HCT116 (cell line): Measurements from ENCODE around the gene SGIP1. TPM values are rescaled to one million over a fixed set of nuclear protein-coding genes. Genes with fewer than 3 reads are reported as not detected.

ENCODE experiments used
- ATAC-seq: fragments of 200-7000 bp; cut with Tn5 transposase; 2 replicates; pipeline ENCODE4 v1.9.1; 2020; ENCODE audit warnings: mild to moderate bottlenecking, moderate library complexity
- BruUV-seq: library from RNA; stranded (reverse); fragments of 400-500 nt; replicated peaks from 2 replicates; lab custom pipeline; 2021; lab: Mats Ljungman, UMichigan
- CTCF ChIA-PET: fragments of 300-600 bp; sonication (Branson Sonifier 250); formaldehyde crosslinking; loops from one replicate; lab custom pipeline; 2021; ENCODE audit warnings: antibody characterized with exemption; lab: Charles Lee
- POLR2A ChIA-PET: fragments of 300-600, 350-600 bp; sonication (Branson Sonifier 250); formaldehyde crosslinking; loops from one replicate; lab custom pipeline; 2021; ENCODE audit warnings: antibody characterized with exemption; lab: Charles Lee
- RAD21 ChIA-PET, 2 experiments: fragments of 300-600 bp; sonication (Branson Sonifier 250); formaldehyde crosslinking; loops; one replicate each; lab custom pipeline; 2023; ENCODE audit warnings: low total read pairs in 2 of 2; ENCODE audit not compliant: uncharacterized antibody in 2 of 2, unreplicated experiment in 2 of 2, low non-redundant PET in 1 of 2; lab: Charles Lee
- DNase-seq: peaks from one replicate; pipeline ENCODE4 v3.0.0-alpha.2; 2010; ENCODE audit warnings: low read depth, low spot score
- H2AFZ ChIP-seq: fragments of 200-600 bp; shearing (Covaris generic), sonication (generic); 2 replicates; pipeline ENCODE4 v1.6.1; 2017; ENCODE audit warnings: low read depth, mixed run types, mixed read lengths, antibody characterized with exemption, low read length; ENCODE audit not compliant: poor library complexity, severe bottlenecking
- H3K27ac ChIP-seq: 2 replicates; pipeline ENCODE4 v1.5.1; 2012; ENCODE audit warnings: low read depth, low read length
- H3K27me3 ChIP-seq: fragments of 200-600 bp; sonication (generic); 2 replicates; pipeline ENCODE4 v1.6.1; 2016; ENCODE audit warnings: mixed run types, low read length, mixed read lengths; ENCODE audit not compliant: insufficient read depth
- H3K36me3 ChIP-seq, 2 experiments: fragments of 200-500 bp in 1 of 2; fragments of 200-600 bp in 1 of 2; sonication (Bioruptor generic) in 1 of 2; sonication (generic) in 1 of 2; 2 replicates each; pipeline versions ENCODE4 v1.5.1 to v1.6.1; 2014 to 2016; ENCODE audit warnings: low read length in 2 of 2, inconsistent platforms in 1 of 2, mixed read lengths in 1 of 2, mixed run types in 1 of 2; ENCODE audit not compliant: insufficient read depth in 2 of 2, control insufficient read depth in 1 of 2
- H3K4me1 ChIP-seq, 2 experiments: fragments of 200-600 bp in 1 of 2; sonication (generic) in 1 of 2; 2 replicates each; pipeline versions ENCODE4 v1.5.1 to v1.6.1; 2012 to 2017; ENCODE audit warnings: low read length in 2 of 2, inconsistent platforms in 1 of 2, mild to moderate bottlenecking in 1 of 2, mixed read lengths in 1 of 2, mixed run types in 1 of 2, moderate library complexity in 1 of 2; ENCODE audit not compliant: insufficient read depth in 2 of 2, control insufficient read depth in 1 of 2
- H3K4me2 ChIP-seq: fragments of 200-600 bp; sonication (generic); 2 replicates; pipeline ENCODE4 v1.6.1; 2017; ENCODE audit warnings: mixed run types, low read length, mixed read lengths
- H3K4me3 ChIP-seq, 2 experiments: fragments of 200-600 bp in 1 of 2; sonication (generic) in 1 of 2; replicated peaks in 1 of 2; 2 replicates each; pipeline ENCODE4 v1.5.1; 2011 to 2016; ENCODE audit warnings: low read length in 2 of 2, control low read depth in 1 of 2, low read depth in 1 of 2, mild to moderate bottlenecking in 1 of 2, mixed read lengths in 1 of 2, mixed run types in 1 of 2
- H3K79me2 ChIP-seq: fragments of 200-600 bp; sonication (generic); 2 replicates; pipeline ENCODE4 v1.6.1; 2017; ENCODE audit warnings: mild to moderate bottlenecking, mixed run types, low read length, moderate library complexity, mixed read lengths; ENCODE audit not compliant: insufficient read depth
- H3K9ac ChIP-seq: fragments of 200-600 bp; sonication (generic); 2 replicates; pipeline ENCODE4 v1.6.1; 2016; ENCODE audit warnings: low read length, mixed read lengths
- H3K9me2 ChIP-seq: fragments of 200-600 bp; sonication (generic), shearing (Covaris generic); 2 replicates; pipeline ENCODE4 v1.6.1; 2017; ENCODE audit warnings: mixed run types, mild to moderate bottlenecking, moderate library complexity; ENCODE audit not compliant: insufficient read depth
- H3K9me3 ChIP-seq, 2 experiments: fragments of 200-500 bp in 1 of 2; fragments of 200-600 bp in 1 of 2; sonication (Bioruptor generic) in 1 of 2; sonication (generic) in 1 of 2; 2 replicates each; pipeline ENCODE4 v1.6.1; 2014 to 2017; ENCODE audit warnings: low read length in 2 of 2, mixed read lengths in 2 of 2, inconsistent platforms in 1 of 2, low read depth in 1 of 2, mild to moderate bottlenecking in 1 of 2, mixed run types in 1 of 2, moderate library complexity in 1 of 2; ENCODE audit not compliant: control insufficient read depth in 1 of 2, insufficient read depth in 1 of 2
- H4K20me1 ChIP-seq: fragments of 200-600 bp; sonication (generic), shearing (Covaris generic); 2 replicates; pipeline ENCODE4 v1.6.1; 2017; ENCODE audit warnings: mixed run types, mild to moderate bottlenecking, moderate library complexity; ENCODE audit not compliant: insufficient read depth
- CBX3 ChIP-seq: IDR thresholded peaks from 2 replicates; pipeline ENCODE4 v1.6.1; 2012; ENCODE audit warnings: low read depth
- CEBPB ChIP-seq: IDR thresholded peaks from 2 replicates; pipeline ENCODE4 v1.6.1; 2012; ENCODE audit warnings: low read depth
- ELF1 ChIP-seq: IDR thresholded peaks from 2 replicates; pipeline ENCODE4 v1.6.1; 2012; ENCODE audit warnings: low read depth, borderline replicate concordance
- EZH2 ChIP-seq: fragments of 200-600 bp; sonication (generic); IDR thresholded peaks from 2 replicates; pipeline ENCODE4 v1.6.1; 2017; ENCODE audit warnings: antibody characterized with exemption, mixed run types
- EZH2phosphoT487 ChIP-seq: fragments of 200-600 bp; IDR thresholded peaks from 2 replicates; pipeline ENCODE4 v1.6.1; 2018; ENCODE audit warnings: antibody characterized with exemption, borderline replicate concordance
- FOSL1 ChIP-seq: IDR thresholded peaks from 2 replicates; pipeline ENCODE4 v1.6.1; 2012; ENCODE audit warnings: low read depth
- JUND ChIP-seq: IDR thresholded peaks from 2 replicates; pipeline ENCODE4 v1.6.1; 2012
- POLR2A ChIP-seq: IDR thresholded peaks from 2 replicates; pipeline ENCODE4 v1.7.0; 2011; ENCODE audit warnings: borderline replicate concordance; ENCODE audit not compliant: insufficient read depth, insufficient read length; ENCODE audit errors: extremely low read depth
- POLR2AphosphoS5 ChIP-seq: IDR thresholded peaks from 2 replicates; pipeline ENCODE4 v1.6.1; 2011; ENCODE audit warnings: mild to moderate bottlenecking, low read depth, low read length, moderate library complexity
- SIN3A ChIP-seq: IDR thresholded peaks from 2 replicates; pipeline ENCODE4 v1.6.1; 2012; ENCODE audit warnings: low read depth
- SP1 ChIP-seq: IDR thresholded peaks from 2 replicates; pipeline ENCODE4 v1.6.1; 2012; ENCODE audit warnings: low read depth
- SRF ChIP-seq: IDR thresholded peaks from 2 replicates; pipeline ENCODE4 v1.6.1; 2012; ENCODE audit warnings: low read depth
- YY1 ChIP-seq: IDR thresholded peaks from 2 replicates; pipeline ENCODE4 v1.6.1; 2011; ENCODE audit warnings: low read length, low read depth, moderate library complexity, mild to moderate bottlenecking; ENCODE audit not compliant: insufficient replicate concordance; ENCODE audit errors: extremely low read depth
- ZFX ChIP-seq: fragments of 450-650 bp; IDR thresholded peaks from 2 replicates; pipeline ENCODE4 v1.6.1; 2017
- ZNF274 ChIP-seq: fragments of 200-500 bp; sonication (Bioruptor generic); IDR thresholded peaks from 2 replicates; pipeline ENCODE4 v1.6.1; 2014; ENCODE audit warnings: mild to moderate bottlenecking, low read depth, low read length, inconsistent platforms
- intact Hi-C: fragments of 100-400 bp; cut with micrococcal nuclease; formaldehyde crosslinking; loops from 2 replicates; pipeline ENCODE4 v1.10.0; 2022
- total RNA-seq: library from RNA; stranded (reverse); gene quantifications from one replicate; pipeline ENCODE4 v1.2.1, GENCODE V29; 2021; ENCODE audit not compliant: unreplicated experiment
- TF ChIP-seq, protein P1 (sequence below): IDR thresholded peaks from 2 replicates; pipeline ENCODE4 v1.6.1; 2012
- TF ChIP-seq, protein P2 (sequence below): IDR thresholded peaks from 2 replicates; pipeline ENCODE4 v1.6.1; 2011; ENCODE audit warnings: mild to moderate bottlenecking, low read length, moderate library complexity; ENCODE audit not compliant: insufficient replicate concordance; ENCODE audit errors: extremely low read depth
- TF ChIP-seq, protein P3 (sequence below): IDR thresholded peaks from 2 replicates; pipeline ENCODE4 v1.6.1; 2012
- TF ChIP-seq, protein P4 (sequence below): IDR thresholded peaks from 2 replicates; pipeline ENCODE4 v1.6.1; 2012; ENCODE audit warnings: low read depth

Gene SGIP1
- total RNA-seq, 1 experiment from 2014 or later, result 0.15 TPM

DNA sequence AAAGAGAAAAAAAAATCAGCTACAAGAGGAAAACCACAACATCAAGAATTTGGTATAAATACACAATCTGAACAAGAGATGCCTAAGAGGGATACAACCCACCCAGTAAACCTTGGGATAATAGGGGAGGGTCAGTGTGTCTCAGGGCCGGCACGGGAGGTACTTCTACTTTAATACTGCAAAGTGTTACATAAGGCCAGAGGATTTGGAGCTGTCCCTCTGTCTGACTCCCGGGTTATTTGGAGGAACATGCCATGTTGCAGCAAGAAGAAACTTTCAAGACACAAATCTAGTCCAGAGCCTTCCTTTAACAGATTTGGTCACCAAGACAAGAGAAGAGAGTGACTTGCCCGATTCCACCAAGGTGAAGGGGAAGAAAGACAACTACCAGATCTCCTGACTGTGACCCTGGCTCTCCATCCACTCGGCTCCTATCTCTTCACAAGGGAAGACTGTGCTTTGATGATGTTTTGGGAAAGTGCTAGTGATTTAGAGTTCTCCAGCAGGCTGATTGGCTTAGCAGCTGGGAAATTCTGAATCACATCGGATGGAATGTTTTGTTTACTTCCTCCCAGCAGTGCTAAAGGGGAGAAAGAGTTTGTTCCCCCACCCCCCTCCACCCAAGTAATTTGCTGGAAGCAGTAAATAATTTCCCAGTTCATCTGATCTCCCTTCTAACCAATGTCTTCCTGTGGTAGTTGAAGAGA lies 29.3 kb downstream of the SGIP1 start (continued):
- TF ChIP-seq YY1 (no peak), ELF1 (no peak)

DNA sequence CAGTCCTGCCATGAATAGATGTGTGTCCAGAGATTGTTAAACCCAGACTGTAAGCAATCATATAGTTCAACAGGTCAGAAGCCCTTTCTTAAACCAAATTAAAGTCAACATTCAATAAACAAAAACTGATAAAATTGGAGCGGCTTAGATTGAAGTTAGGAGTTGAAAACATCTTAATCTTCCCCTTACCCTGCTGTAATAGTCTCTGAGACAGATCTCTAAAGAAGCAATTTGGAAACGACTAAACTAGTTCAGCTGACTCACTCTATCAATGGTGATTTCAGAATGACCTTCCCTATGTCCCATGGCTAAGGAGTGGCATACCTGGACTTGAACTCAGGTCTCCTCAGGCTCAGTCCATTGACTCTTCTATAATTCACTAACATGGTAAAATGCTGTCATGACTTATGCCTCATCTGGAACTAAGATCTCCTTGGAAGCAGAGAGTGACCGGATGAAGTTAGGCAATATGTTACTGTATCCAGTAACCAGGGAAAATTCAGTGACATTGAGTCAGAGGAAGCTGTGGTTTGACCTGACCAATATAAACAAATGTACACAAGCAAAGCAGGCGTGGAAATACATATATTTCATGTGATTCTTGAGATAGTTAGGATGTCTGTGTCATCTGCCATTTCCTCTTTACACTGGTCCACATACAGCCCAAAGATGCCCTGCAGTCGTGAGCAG lies 30.1 kb downstream of the SGIP1 start:
- H3K9me3 ChIP-seq, result no peaks in the 10 kb centered on the region
- RAD21 ChIA-PET, result no interaction called here
- no peak for TF ChIP-seq ZNF274
- TF ChIP-seq, protein P1, sequence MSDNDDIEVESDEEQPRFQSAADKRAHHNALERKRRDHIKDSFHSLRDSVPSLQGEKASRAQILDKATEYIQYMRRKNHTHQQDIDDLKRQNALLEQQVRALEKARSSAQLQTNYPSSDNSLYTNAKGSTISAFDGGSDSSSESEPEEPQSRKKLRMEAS, result 0 out of 2 replicates have a peak, but pooled peaks have one; percentile 16
- TF ChIP-seq EZH2phosphoT487, result no peak
- TF ChIP-seq POLR2AphosphoS5, result no peak
- TF ChIP-seq, protein P2, sequence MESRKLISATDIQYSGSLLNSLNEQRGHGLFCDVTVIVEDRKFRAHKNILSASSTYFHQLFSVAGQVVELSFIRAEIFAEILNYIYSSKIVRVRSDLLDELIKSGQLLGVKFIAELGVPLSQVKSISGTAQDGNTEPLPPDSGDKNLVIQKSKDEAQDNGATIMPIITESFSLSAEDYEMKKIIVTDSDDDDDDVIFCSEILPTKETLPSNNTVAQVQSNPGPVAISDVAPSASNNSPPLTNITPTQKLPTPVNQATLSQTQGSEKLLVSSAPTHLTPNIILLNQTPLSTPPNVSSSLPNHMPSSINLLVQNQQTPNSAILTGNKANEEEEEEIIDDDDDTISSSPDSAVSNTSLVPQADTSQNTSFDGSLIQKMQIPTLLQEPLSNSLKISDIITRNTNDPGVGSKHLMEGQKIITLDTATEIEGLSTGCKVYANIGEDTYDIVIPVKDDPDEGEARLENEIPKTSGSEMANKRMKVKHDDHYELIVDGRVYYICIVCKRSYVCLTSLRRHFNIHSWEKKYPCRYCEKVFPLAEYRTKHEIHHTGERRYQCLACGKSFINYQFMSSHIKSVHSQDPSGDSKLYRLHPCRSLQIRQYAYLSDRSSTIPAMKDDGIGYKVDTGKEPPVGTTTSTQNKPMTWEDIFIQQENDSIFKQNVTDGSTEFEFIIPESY, result no peak
- peak; percentile 78 for TF ChIP-seq SP1
- TF ChIP-seq ZFX, result no peak
- no peak for TF ChIP-seq POLR2A
- no peak for TF ChIP-seq SRF
- TF ChIP-seq, protein P3, sequence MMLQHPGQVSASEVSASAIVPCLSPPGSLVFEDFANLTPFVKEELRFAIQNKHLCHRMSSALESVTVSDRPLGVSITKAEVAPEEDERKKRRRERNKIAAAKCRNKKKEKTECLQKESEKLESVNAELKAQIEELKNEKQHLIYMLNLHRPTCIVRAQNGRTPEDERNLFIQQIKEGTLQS, result no peak
- peak; percentile 60; the same call in 1 of the 2 replicates for TF ChIP-seq CBX3
- peak; percentile 94 for TF ChIP-seq CEBPB
- TF ChIP-seq EZH2, result no peak
- TF ChIP-seq FOSL1, result peak; percentile 54; the same call in 1 of the 2 replicates
- TF ChIP-seq, protein P4, sequence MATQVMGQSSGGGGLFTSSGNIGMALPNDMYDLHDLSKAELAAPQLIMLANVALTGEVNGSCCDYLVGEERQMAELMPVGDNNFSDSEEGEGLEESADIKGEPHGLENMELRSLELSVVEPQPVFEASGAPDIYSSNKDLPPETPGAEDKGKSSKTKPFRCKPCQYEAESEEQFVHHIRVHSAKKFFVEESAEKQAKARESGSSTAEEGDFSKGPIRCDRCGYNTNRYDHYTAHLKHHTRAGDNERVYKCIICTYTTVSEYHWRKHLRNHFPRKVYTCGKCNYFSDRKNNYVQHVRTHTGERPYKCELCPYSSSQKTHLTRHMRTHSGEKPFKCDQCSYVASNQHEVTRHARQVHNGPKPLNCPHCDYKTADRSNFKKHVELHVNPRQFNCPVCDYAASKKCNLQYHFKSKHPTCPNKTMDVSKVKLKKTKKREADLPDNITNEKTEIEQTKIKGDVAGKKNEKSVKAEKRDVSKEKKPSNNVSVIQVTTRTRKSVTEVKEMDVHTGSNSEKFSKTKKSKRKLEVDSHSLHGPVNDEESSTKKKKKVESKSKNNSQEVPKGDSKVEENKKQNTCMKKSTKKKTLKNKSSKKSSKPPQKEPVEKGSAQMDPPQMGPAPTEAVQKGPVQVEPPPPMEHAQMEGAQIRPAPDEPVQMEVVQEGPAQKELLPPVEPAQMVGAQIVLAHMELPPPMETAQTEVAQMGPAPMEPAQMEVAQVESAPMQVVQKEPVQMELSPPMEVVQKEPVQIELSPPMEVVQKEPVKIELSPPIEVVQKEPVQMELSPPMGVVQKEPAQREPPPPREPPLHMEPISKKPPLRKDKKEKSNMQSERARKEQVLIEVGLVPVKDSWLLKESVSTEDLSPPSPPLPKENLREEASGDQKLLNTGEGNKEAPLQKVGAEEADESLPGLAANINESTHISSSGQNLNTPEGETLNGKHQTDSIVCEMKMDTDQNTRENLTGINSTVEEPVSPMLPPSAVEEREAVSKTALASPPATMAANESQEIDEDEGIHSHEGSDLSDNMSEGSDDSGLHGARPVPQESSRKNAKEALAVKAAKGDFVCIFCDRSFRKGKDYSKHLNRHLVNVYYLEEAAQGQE, result no peak
- TF ChIP-seq SIN3A, result 0 out of 2 replicates have a peak, but pooled peaks have one; percentile 22
- peak; percentile 72 for TF ChIP-seq JUND
- ATAC-seq (peak; percentile 76), DNase-seq (peak; percentile 79)
- intact Hi-C loops, result no loop called here
- peaks cover 7 to 32% of the 10 kb centered on the region in 2 experiments for H3K4me1 ChIP-seq
- H3K27ac ChIP-seq, result no peak overlapping the region
- H3K4me2 ChIP-seq, result peak overlapping the region; percentile 73
- no peaks in the 10 kb centered on the region for H3K36me3 ChIP-seq
- peak overlapping the region; percentile 34 for H3K9ac ChIP-seq
- H3K27me3 ChIP-seq, result no peaks in the 10 kb centered on the region
- CTCF ChIA-PET, result no interaction called here
- TSS peak; percentile 79 for BruUV-seq
- H3K4me3 ChIP-seq, result peak overlapping the region in 1 of 2 experiments; percentile 36; a peak in 2 of 4 replicates
- H2AFZ ChIP-seq, result peak overlapping the region; percentile 62
- POLR2A ChIA-PET, result interaction anchor here (1.6 kb wide), 1 partner anchor 8 kb away, joined by 4 read pairs; no protein-coding TSS in a partner anchor
- H3K79me2 ChIP-seq, result no peaks in the 10 kb centered on the region
- H3K9me2 ChIP-seq, result no peaks in the 10 kb centered on the region
- no peaks in the 10 kb centered on the region for H4K20me1 ChIP-seq
